Smooth muscle cell of the umbilical artery (primary cell): ENCODE data around the gene CA5A. TPM values are rescaled to one million over a fixed set of nuclear protein-coding genes. Genes with fewer than 3 reads are reported as not detected.

Experiments used
- total RNA-seq: library from RNA; depleted of rRNA; stranded (reverse); fragments of >200 nt; gene quantifications from 2 replicates; pipeline ENCODE4 v1.2.3, GENCODE V29; 2014

CA5A gene
- not detected in 2 replicates for total RNA-seq

DNA sequence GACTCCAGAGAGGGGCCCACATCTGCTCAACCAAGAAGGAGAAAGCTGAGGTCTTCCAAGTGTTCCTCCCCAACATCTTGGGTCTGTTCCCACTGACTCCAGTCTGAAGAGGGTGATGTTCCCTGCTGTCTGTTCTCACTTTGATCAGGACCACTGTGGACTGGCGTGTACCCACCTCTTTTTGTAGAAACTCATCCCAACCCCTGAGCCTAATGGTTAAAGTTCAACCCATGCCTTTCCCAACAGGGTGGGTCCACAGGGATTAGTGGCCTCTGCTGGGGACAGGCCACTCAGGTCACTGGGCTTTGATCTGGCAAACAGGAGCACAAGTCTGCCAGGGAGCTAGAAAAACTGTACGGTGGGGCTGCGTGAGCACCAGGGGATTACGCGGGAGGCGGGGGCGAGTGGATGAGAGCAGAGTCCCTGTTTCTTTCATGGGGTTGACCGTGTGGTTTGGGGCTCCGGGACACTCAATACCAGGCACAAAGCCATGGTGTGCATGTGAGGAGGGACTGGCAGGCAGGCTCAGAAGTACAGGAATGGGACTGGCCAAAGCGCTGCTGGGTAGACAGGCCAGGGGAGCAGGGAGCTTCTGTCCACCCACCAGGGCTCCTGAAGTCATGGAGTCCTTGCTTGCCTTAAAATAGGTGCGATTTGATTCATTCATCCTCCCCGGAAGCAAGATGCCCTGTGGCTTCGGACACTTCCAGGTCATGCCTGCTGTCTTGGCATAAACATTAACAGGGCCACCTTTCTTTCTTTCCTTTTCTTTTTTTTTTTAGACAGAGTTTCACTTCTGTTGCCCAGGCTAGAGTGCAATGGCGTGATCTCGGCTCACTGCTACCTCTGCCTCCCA is at the start of gene CA5A:
Gene CA5A (minus strand): TSS at position 155 of the 856 bp plus-strand sequence. CDS start 79 bp downstream, at position 76.

DNA sequence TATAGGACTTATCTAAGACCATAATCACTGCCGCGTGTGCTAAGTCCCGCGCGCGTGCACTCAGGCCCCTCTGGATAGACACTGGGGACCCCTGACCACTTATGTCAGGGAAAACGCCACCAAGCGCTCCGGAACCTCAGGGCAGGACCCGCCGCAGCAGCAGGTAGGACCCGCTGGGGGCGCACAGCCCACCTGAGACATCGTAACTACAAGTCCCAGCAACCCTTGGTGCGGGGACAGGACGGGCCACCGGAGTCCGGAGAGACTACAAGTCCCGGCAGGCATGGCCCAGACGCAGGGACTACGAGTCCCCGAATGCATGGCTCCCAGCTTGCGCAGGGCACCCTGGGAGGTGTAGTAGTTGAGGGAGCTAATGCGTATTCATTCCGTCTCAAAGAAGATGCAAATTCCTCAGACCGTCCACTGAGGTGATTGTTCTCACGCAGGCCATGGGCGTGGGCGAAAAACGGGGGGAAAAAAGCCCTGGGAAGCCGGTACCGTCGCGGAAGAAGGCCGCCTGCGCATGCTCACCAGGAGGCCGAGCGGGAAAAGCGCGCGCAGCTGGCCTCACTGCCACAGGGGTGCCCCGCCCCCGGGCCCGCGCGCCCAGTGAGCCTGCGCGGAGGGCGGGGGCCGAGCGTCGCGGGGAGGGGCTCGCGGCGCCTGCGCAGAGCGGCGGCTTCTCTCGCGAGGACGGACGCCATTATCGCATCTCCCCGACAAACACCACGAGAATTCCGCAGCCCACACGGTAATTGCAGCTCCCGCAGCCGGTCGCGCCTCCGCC is 14.6 kb upstream of the CA5A start, which contains the start of gene BANP:
Gene BANP (plus strand): TSS at position 670 of the 787 bp plus-strand sequence. CDS start 23,682 bp downstream, outside the sequence.

DNA sequence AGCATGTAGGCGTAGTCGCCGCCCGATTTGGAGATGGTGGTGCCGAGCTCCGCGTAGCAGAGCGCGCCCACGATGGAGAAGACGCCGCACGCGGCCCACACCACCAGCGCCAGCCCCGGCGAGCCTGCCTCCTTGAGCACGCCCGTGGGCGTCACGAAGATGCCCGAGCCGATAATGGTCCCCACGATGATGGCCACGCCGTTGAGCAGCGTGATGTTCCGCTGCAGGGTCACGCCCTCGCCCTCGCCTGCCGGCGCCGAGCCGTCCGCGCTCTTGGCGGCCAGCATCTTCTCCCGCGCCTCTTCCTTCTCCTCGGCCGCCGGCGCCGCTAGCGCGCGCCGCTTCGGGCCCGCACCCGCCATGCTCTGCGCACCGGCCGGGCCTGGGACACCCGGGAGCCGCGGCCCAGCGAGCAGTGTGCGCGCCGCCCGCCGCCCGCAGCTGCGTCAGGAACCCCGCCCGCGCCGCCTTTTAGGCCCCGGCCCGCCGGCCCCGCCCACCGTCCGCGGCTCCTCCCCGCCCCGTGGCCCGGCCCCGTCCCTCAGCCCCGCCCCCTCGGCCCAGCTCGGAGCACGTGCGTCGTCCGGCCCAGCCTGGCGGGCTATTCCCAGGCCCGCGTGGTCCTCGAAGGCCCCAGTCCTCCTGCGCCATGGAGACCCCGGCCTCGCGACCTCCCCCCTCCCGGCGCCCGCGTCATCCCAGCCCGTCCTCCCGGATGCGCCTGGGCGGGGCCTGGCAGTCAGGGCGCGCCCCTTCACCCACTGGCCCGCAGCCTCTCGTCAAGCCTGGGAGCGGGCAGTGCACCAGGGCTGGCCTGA is 67.1 kb downstream of the CA5A start, which contains the start of gene SLC7A5:
Gene SLC7A5 (minus strand): TSS at position 447 of the 818 bp plus-strand sequence. CDS start 85 bp downstream, at position 362.

Other genes starting within 250 kb of the CA5A start
- gene KLHDC4, start 170.5 kb downstream of the CA5A start, total RNA-seq: 16.9 and 26.2 TPM in 2 replicates
- 37.4 and 71.1 TPM in 2 replicates for gene SLC7A5, start 67.0 kb downstream of the CA5A start, total RNA-seq
- 25.2 and 28.8 TPM in 2 replicates for gene BANP, start 14.9 kb upstream of the CA5A start, total RNA-seq